Stimulated activated CD8-positive, alpha-beta memory T cell treated with anti-CD3 and anti-CD28 coated beads, Interleukin-2, amount 100 ng/mL, for 1 hour (primary cell): ENCODE data around the gene GAA.

Source experiments
- DNase-seq, 2 donors: peaks; one replicate each; pipeline ENCODE4 v3.0.0-alpha.2; 2020; ENCODE audit warnings: low read depth in 2 of 2

Gene GAA

GRCh38 chr17:80104321-80104955 lies 3.1 kb downstream of the GAA start:
- DNase-seq = no peak

GRCh38 chr17:80104956-80105375 lies 3.6 kb downstream of the GAA start:
- DNase-seq = no peak

- no peak for DNase-seq
Measured at GRCh38 chr17:80105762-80106161, 4.4 kb downstream of the GAA start.

GRCh38 chr17:80106176-80106575 lies 4.8 kb downstream of the GAA start:
- DNase-seq = no peak

GRCh38 chr17:80106751-80107150 lies 5.4 kb downstream of the GAA start:
- DNase-seq = no peak

- no peak for DNase-seq
Measured at GRCh38 chr17:80107231-80108021, 6.0 kb downstream of the GAA start.

GRCh38 chr17:80108036-80108971 lies 6.9 kb downstream of the GAA start:
- no peak for DNase-seq

GRCh38 chr17:80109066-80109660 lies 7.8 kb downstream of the GAA start:
- DNase-seq = no peak

- DNase-seq = no peak
Measured at GRCh38 chr17:80109713-80110446, 8.5 kb downstream of the GAA start.

GRCh38 chr17:80110447-80110812 lies 9.0 kb downstream of the GAA start:
- DNase-seq = no peak

- DNase-seq = no peak
Measured at GRCh38 chr17:80110927-80111701, 9.7 kb downstream of the GAA start.

GRCh38 chr17:80111702-80112470 lies 10.5 kb downstream of the GAA start:
- no peak for DNase-seq

GRCh38 chr17:80112471-80113032 lies 11.2 kb downstream of the GAA start:
- no peak for DNase-seq

GRCh38 chr17:80113033-80113484 lies 11.7 kb downstream of the GAA start:
- DNase-seq = no peak

- no peak for DNase-seq
Measured at GRCh38 chr17:80114758-80115157, 13.4 kb downstream of the GAA start.

- no peak for DNase-seq
Measured at GRCh38 chr17:80115159-80115558, 13.8 kb downstream of the GAA start.

GRCh38 chr17:80116276-80116920 lies 15.0 kb downstream of the GAA start:
- DNase-seq = no peak

GRCh38 chr17:80116921-80117380 lies 15.6 kb downstream of the GAA start:
- DNase-seq = no peak
